ENCODE measurements around the gene MBOAT1.

- TF ChIP-seq CTCF (conservative IDR thresholded peaks at IDR 0.05; ENCODE audit: low read length), result no peak
- no peak for TF ChIP-seq EZH2phosphoT487 (IDR thresholded peaks at IDR 0.05; ENCODE audit: borderline replicate concordance, low read depth, low read length)
Measured at GRCh38 chr6:20252311-20252710, 40.0 kb upstream of the MBOAT1 start.
